ENCODE measurements around the gene USP17L12.
"Not testable (repeated sequence)": the region's sequence is repeated elsewhere in the genome, so short reads cannot be mapped to it uniquely, and the experiment has no call there.

DNA sequence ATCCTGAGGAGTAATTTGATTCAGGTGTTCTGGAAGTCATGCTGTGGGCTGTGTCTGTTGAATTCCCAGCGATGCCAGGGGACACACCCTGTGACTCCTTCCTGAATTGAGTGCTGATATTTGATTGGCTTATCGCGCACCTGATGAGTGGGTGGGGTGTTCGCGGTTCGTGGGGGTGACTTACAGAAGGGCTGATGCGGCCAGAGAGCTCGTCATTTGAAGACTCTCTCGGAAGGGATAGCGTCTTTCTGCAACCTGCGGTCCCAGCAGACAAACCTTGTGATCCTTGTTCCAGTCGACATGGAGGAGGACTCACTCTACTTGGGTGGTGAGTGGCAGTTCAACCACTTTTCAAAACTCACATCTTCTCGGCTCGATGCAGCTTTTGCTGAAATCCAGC is 4.6 kb downstream of the USP17L12 start, which contains the start of gene USP17L13:
- TF ChIP-seq ZNF362 (tag by site-specific recombination; IDR thresholded peaks at IDR 0.05); REST (tag by site-specific recombination; IDR thresholded peaks at IDR 0.05); ZNF501 (tag by site-specific recombination; IDR thresholded peaks at IDR 0.05); ZNF16 (tag by site-specific recombination; IDR thresholded peaks at IDR 0.05; ENCODE audit: low read depth); ZNF792 (tag by site-specific recombination; IDR thresholded peaks at IDR 0.05): not testable (repeated sequence)
- TF ChIP-seq, protein P1, sequence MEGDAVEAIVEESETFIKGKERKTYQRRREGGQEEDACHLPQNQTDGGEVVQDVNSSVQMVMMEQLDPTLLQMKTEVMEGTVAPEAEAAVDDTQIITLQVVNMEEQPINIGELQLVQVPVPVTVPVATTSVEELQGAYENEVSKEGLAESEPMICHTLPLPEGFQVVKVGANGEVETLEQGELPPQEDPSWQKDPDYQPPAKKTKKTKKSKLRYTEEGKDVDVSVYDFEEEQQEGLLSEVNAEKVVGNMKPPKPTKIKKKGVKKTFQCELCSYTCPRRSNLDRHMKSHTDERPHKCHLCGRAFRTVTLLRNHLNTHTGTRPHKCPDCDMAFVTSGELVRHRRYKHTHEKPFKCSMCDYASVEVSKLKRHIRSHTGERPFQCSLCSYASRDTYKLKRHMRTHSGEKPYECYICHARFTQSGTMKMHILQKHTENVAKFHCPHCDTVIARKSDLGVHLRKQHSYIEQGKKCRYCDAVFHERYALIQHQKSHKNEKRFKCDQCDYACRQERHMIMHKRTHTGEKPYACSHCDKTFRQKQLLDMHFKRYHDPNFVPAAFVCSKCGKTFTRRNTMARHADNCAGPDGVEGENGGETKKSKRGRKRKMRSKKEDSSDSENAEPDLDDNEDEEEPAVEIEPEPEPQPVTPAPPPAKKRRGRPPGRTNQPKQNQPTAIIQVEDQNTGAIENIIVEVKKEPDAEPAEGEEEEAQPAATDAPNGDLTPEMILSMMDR (tag by site-specific recombination; IDR thresholded peaks at IDR 0.05), result not testable (repeated sequence)

Measured in HEK293 (cell line).